ENCODE data around the gene BYSL.

DNA sequence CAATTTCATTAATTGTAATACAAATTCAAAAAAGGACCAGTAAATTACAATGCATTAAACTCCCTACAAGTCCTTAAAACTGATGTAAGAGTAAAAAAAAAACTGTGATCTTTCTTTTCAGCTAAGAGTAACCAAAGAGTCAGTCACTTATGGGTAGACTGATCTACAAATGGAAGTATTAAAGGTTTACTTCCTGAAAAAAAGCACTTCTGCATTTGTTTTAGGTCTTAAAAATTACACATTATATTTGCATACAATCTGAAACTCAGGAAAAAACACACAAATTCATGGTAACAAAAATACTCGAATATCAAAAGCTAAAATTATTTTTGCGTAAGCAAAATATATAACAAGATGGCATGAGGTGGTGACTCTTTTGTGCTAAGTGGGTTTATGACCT lies 49.6 kb upstream of the BYSL start:
- TF ChIP-seq POLR2A (IDR thresholded peaks at IDR 0.05; ENCODE audit: low read depth, low read length) (no peak), TAF1 (IDR thresholded peaks at IDR 0.05; ENCODE audit: borderline replicate concordance, low read depth, low read length) (no peak)

All from GM12892 (cell line).